ENCODE results near the gene GALNS. TPM values are rescaled to one million over a fixed set of nuclear protein-coding genes. Genes with fewer than 3 reads are reported as not detected.
"Not testable (repeated sequence)": the region's sequence is repeated elsewhere in the genome, so short reads cannot be mapped to it uniquely, and the experiment has no call there.

Gene GALNS
- total RNA-seq, 4 donors from 2014 or later: 1.8 to 36.2 (median 16.4) TPM

DNA sequence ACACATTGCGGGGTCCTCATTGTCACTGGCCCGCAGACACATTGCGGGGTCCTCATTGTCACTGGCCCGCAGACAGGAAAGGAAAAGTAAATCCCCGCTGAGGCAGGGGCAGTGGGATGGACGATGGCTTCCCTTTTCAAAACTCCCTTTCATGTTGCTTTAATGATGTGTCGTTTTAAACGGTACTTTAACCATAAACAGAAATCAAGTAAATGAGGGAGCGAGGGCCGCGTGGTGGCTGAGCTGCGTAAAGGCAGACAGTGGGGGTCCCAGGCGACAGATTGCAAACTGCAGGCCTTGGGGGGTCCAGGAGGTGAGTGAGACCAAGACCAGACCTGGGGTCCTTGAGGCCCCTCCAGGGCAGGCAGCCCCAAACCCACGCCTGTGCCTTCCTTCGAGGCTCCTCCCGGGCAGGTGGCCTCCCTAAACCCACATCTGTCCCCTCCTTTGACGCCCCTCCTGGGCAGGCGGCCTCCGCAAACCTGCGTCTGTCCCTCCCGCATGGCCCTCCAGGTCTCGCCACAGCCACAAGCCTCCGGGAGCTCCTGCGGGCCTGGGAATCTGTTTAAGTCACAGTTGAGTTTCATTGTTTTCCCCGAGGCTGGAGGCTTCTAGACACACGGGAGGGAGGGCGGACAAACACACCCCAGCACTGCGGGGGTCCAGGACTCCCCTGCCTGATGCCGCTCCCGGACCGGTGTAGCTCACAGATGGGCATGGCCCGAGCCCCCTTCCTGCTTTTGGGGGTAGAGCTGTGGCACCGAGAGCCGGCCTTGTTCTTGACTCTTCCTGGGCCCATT lies 79.1 kb downstream of the GALNS start:
- no peak for TF ChIP-seq POLR2A (IDR thresholded peaks at IDR 0.05)
- TF ChIP-seq, protein P1, sequence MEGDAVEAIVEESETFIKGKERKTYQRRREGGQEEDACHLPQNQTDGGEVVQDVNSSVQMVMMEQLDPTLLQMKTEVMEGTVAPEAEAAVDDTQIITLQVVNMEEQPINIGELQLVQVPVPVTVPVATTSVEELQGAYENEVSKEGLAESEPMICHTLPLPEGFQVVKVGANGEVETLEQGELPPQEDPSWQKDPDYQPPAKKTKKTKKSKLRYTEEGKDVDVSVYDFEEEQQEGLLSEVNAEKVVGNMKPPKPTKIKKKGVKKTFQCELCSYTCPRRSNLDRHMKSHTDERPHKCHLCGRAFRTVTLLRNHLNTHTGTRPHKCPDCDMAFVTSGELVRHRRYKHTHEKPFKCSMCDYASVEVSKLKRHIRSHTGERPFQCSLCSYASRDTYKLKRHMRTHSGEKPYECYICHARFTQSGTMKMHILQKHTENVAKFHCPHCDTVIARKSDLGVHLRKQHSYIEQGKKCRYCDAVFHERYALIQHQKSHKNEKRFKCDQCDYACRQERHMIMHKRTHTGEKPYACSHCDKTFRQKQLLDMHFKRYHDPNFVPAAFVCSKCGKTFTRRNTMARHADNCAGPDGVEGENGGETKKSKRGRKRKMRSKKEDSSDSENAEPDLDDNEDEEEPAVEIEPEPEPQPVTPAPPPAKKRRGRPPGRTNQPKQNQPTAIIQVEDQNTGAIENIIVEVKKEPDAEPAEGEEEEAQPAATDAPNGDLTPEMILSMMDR (IDR thresholded peaks at IDR 0.05): no peak
- Histone ChIP-seq H3K4me1 (peaks cover 0 to 36% of the 10 kb centered on the region in 2 donors), H3K27me3 (no peaks in the 10 kb centered on the region), H3K4me3 (no peak overlapping the region), H3K9me3 (no peaks in the 10 kb centered on the region), H3K27ac (no peak overlapping the region), H3K36me3 (no peaks in the 10 kb centered on the region)
- no peak for DNase-seq
- intact Hi-C loops (cut with DNase I; ENCODE audit: low total_unique reads): no loop called here

DNA sequence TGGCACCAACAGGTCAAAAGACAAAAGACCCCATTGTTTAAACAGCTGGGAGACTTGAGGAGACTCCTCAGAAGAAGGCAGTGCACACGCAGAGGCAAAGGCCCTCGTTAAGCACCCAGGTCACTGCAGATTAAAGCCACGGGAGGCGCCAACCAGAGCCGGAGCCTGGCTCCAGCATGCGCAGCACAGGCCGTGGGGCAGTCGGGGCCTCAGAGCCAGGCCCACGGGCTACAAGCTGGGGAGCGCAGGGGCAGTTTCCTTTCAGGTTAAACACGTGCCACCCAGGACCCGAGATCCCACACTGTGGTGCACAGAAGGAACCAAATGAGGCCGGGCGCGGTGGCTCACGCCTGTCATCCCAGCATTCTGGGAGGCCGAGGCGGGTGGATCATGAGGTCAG lies 80.9 kb downstream of the GALNS start:
- TF ChIP-seq, protein P1 (IDR thresholded peaks at IDR 0.05): no peak
- no peak for TF ChIP-seq POLR2A (IDR thresholded peaks at IDR 0.05)
- DNase-seq: no peak
- H3K9me3 ChIP-seq: no peaks in the 10 kb centered on the region
- H3K27ac ChIP-seq: no peak overlapping the region
- peaks cover 0 to 49% of the 10 kb centered on the region in 2 donors for H3K4me1 ChIP-seq
- H3K4me3 ChIP-seq: no peak overlapping the region
- H3K36me3 ChIP-seq: no peaks in the 10 kb centered on the region
- intact Hi-C loops (cut with DNase I; ENCODE audit: low total_unique reads): no loop called here
- H3K27me3 ChIP-seq: no peaks in the 10 kb centered on the region

DNA sequence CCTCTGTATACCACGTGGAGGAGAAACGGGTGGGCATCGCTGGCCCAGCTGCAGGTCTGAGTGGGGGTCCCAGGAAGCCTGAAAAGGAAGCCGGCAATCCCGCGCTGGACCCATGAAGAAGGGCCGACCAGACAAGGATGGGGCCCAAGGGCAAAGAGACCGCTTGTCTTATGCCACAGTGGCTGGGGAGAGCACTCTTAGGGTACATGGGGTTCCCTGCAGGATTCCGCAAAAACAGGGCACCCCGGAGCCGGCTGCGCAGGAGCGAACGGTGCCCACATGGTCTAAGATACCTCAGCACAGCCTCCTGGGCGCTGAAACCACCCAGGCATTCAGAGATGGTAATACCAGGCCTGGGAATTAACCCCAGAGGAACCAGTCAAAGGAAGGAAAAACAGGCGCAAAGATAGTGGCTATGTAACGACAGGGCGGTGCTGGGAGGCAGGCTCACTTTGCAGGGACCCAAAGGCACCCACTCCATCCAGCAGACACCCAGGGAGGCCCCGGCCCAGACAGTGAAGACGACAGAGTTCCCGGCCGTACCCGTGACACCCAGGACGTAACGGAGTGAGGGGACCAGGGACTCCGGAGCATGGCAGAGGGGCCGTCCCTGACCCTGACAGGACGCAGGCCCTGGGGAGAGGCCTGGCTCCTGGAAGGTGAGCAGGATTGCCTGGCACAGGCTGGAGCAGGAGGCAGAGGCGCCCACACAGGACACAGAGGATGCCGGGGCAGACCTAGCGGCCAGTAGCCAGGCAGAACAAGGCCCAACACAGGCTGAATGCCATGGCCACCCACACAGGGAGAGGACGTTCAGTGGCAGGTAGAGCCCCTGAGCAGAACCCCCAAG lies 82.0 kb downstream of the GALNS start:
- no peaks in the 10 kb centered on the region for H3K27me3 ChIP-seq
- H3K36me3 ChIP-seq: no peaks in the 10 kb centered on the region
- H3K4me3 ChIP-seq: no peak overlapping the region
- no peaks in the 10 kb centered on the region for H3K9me3 ChIP-seq
- intact Hi-C loops (cut with DNase I; ENCODE audit: low total_unique reads): no loop called here
- DNase-seq: no peak
- peaks cover 0 to 56% of the 10 kb centered on the region in 2 donors for H3K4me1 ChIP-seq
- H3K27ac ChIP-seq: no peak overlapping the region
- TF ChIP-seq, protein P1 (IDR thresholded peaks at IDR 0.05): no peak
- no peak for TF ChIP-seq POLR2A (IDR thresholded peaks at IDR 0.05)

DNA sequence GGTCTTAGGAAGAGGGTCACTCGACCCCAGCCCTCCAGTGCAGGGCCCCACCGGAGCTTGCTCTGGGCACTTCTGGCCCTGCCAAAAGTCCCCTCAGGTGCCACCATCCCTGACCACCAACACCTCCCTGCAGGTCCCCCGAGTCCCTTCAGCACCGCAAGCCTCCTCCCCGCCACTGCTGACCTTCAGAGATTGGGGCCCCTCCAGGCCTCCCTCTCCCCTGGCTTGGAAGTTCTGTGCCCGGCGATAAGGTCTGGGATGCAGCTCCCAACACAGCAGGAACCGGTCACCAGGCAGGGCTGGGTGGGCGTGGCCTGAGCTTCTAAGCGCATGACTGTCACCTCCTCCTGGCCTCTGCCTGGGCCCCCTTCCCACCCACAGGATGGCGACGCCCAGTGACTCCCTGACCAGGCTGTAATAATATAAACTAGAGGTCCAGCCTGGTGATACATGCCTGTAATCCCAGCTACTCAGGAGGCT lies 82.9 kb downstream of the GALNS start:
- H3K27ac ChIP-seq: no peak overlapping the region
- intact Hi-C loops (cut with DNase I; ENCODE audit: low total_unique reads): no loop called here
- no peak for DNase-seq
- no peak for TF ChIP-seq POLR2A (IDR thresholded peaks at IDR 0.05)
- H3K36me3 ChIP-seq: no peaks in the 10 kb centered on the region
- no peaks in the 10 kb centered on the region for H3K27me3 ChIP-seq
- H3K4me1 ChIP-seq: peaks cover 2 to 55% of the 10 kb centered on the region in 2 donors
- no peak overlapping the region for H3K4me3 ChIP-seq
- no peaks in the 10 kb centered on the region for H3K9me3 ChIP-seq

DNA sequence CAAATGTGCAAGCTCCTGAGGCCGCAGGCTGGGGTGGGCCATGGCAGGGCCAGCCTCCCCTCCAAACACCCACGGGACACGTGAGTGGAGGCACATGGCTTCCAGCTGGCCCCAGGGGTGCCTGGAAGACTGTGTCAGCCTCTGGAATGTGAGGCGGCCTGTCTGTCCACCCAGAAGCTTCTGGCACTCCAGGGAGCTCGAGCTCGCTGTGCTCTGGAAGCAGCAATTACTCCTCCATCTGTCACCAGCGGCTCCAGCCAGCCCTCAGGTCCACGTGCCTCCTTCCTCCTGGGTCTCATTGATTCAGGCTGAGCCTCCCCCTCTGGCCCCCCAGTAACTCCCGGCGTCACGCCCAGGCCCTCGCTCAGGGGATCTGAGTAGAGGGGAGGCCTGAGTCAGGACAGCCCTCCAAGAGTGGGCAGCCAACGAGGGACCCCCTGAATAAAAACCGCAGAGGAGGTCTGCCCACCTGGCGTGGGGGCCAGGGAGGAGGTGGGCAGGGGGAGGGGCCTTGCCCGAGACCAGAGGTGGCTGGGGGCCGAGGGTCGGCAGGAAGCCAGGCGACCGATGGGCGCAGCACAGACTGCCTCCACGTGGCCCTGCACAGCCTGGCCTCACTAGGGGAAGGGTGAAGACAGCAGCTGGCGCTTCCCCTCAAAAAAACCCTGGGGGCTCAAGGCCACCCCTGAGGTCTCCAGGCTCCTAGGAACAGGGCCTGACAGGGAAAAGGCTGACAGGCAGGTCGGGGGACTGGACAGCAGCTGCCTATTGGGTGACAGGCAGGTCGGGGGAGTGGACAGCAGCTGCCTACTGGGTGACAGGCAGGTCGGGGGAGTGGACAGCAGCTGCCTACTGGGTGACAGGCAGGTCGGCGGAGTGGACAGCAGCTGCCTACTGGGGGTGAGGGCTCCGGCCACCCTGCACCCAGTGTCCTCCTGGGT lies 83.6 kb downstream of the GALNS start:
- H3K27me3 ChIP-seq: no peaks in the 10 kb centered on the region
- H3K4me1 ChIP-seq: peaks cover 9 to 56% of the 10 kb centered on the region in 2 donors
- no peaks in the 10 kb centered on the region for H3K36me3 ChIP-seq
- no peak overlapping the region for H3K4me3 ChIP-seq
- H3K27ac ChIP-seq: peak overlapping the region; percentile 39 to 73
- intact Hi-C loops (cut with DNase I; ENCODE audit: low total_unique reads): no loop called here
- DNase-seq: peak in 1 of 2 donors; percentile 69
- no peaks in the 10 kb centered on the region for H3K9me3 ChIP-seq
- TF ChIP-seq, protein P1 (IDR thresholded peaks at IDR 0.05): no peak
- TF ChIP-seq POLR2A (IDR thresholded peaks at IDR 0.05): no peak

DNA sequence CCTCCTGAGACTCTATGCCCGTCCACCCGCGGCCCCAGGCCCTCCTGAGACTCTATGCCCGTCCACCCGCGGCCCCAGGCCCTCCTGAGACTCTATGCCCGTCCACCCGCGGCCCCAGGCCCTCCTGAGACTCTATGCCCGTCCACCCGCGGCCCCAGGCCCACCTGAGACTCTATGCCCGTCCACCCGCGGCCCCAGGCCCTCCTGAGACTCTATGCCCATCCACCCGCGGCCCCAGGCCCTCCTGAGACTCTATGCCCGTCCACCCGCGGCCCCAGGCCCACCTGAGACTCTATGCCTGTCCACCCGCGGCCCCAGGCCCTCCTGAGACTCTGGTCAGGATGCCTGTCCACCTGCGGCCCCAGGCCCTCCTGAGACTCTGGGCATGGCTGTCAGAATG lies 85.0 kb downstream of the GALNS start:
- DNase-seq; H3K36me3 ChIP-seq; H3K27me3 ChIP-seq; H3K4me3 ChIP-seq; H3K9me3 ChIP-seq; intact Hi-C loops (cut with DNase I; ENCODE audit: low total_unique reads): not testable (repeated sequence)
- Histone ChIP-seq H3K27ac (peak overlapping the region in 1 of 2 donors; percentile 73), H3K4me1 (peaks cover 10 to 66% of the 10 kb centered on the region in 2 donors)
